Adrenal gland (tissue), 5 donors: ENCODE measurements around the gene HBP1.

Source experiments
- POLR2A ChIP-seq, 2 donors: fragments of 450-650 bp; IDR thresholded peaks; one replicate each; pipeline ENCODE4 v1.6.1; 2017; ENCODE audit warnings: antibody characterized with exemption in 2 of 2, mild to moderate bottlenecking in 2 of 2, moderate library complexity in 1 of 2
- TF ChIP-seq, protein P1 (sequence below), 6 experiments: fragments of 450-650 bp in 4 of 6; fragments of 200-600 bp in 2 of 6; sonication (generic) in 1 of 6; IDR thresholded peaks; 1 replicate in 5 of 6; 2 replicates in 1 of 6; pipeline versions ENCODE4 v1.5.1 to v1.8.0; 2016 to 2021; ENCODE audit warnings: antibody characterized with exemption in 6 of 6, mild to moderate bottlenecking in 2 of 6, moderate library complexity in 1 of 6
- donor health status: DM: no; HTN: no; CAD: no.

DNA sequence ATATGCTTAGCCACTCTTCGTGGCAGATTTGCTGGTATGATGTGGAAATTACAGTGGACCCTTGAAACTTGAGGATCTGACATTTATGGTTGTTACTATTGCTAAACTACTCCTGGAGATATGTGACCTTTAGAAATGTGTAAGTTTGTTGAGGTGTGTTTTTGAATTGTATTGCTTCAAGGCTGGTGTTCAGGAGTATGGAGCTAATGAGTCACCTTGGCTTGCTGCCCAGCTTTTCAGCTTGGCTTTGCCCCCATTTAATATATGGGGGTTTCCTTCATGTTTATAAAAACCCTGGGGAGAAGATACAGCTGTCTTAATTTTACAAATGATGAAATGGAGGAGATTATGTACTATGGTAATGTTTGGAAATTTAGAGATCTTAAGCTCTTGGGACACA is 11.6 kb downstream of the HBP1 start:
- TF ChIP-seq, protein P1, sequence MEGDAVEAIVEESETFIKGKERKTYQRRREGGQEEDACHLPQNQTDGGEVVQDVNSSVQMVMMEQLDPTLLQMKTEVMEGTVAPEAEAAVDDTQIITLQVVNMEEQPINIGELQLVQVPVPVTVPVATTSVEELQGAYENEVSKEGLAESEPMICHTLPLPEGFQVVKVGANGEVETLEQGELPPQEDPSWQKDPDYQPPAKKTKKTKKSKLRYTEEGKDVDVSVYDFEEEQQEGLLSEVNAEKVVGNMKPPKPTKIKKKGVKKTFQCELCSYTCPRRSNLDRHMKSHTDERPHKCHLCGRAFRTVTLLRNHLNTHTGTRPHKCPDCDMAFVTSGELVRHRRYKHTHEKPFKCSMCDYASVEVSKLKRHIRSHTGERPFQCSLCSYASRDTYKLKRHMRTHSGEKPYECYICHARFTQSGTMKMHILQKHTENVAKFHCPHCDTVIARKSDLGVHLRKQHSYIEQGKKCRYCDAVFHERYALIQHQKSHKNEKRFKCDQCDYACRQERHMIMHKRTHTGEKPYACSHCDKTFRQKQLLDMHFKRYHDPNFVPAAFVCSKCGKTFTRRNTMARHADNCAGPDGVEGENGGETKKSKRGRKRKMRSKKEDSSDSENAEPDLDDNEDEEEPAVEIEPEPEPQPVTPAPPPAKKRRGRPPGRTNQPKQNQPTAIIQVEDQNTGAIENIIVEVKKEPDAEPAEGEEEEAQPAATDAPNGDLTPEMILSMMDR (IDR thresholded peaks at IDR 0.05): no peak
- no peak for TF ChIP-seq POLR2A (IDR thresholded peaks at IDR 0.05)
